Measurements from ENCODE around the gene KCNH5. TPM values are rescaled to one million over a fixed set of nuclear protein-coding genes. Genes with fewer than 3 reads are reported as not detected.

The KCNH5 gene
- total RNA-seq, 1 experiment from 2014 or later: 1.4 TPM

DNA sequence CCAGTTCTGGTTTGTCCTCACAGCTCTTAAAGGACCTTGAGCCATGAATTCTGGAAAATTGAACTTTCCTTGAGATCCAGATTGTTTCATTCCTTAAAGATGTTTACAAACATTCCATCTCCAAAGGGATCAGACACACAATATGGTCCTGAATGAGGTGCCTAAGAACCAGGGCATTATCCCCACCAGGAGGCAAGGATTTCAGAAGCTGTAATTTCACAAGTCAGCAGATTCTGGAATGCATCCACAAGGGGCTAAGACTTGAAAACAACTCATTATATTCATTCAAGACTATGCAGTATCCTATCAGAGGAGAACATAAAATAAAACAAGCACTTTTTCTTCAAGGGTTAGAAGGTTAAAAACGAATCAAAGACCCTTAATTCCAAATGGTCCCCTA is 15.1 kb downstream of the KCNH5 start (continued):
- TF ChIP-seq, protein P1, sequence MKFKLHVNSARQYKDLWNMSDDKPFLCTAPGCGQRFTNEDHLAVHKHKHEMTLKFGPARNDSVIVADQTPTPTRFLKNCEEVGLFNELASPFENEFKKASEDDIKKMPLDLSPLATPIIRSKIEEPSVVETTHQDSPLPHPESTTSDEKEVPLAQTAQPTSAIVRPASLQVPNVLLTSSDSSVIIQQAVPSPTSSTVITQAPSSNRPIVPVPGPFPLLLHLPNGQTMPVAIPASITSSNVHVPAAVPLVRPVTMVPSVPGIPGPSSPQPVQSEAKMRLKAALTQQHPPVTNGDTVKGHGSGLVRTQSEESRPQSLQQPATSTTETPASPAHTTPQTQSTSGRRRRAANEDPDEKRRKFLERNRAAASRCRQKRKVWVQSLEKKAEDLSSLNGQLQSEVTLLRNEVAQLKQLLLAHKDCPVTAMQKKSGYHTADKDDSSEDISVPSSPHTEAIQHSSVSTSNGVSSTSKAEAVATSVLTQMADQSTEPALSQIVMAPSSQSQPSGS (CRISPR knock-in tag; IDR thresholded peaks at IDR 0.05; ENCODE audit: borderline replicate concordance, low read depth): no peak
- TF ChIP-seq, protein P2, sequence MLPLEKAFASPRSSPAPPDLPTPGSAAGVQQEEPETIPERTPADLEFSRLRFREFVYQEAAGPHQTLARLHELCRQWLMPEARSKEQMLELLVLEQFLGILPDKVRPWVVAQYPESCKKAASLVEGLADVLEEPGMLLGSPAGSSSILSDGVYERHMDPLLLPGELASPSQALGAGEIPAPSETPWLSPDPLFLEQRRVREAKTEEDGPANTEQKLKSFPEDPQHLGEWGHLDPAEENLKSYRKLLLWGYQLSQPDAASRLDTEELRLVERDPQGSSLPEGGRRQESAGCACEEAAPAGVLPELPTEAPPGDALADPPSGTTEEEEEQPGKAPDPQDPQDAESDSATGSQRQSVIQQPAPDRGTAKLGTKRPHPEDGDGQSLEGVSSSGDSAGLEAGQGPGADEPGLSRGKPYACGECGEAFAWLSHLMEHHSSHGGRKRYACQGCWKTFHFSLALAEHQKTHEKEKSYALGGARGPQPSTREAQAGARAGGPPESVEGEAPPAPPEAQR (CRISPR knock-in tag; IDR thresholded peaks at IDR 0.05): no peak
- TF ChIP-seq ESRRA (CRISPR knock-in tag; IDR thresholded peaks at IDR 0.05; ENCODE audit: borderline replicate concordance): no peak
- no peak for TF ChIP-seq PRRX2 (CRISPR knock-in tag; IDR thresholded peaks at IDR 0.05)

DNA sequence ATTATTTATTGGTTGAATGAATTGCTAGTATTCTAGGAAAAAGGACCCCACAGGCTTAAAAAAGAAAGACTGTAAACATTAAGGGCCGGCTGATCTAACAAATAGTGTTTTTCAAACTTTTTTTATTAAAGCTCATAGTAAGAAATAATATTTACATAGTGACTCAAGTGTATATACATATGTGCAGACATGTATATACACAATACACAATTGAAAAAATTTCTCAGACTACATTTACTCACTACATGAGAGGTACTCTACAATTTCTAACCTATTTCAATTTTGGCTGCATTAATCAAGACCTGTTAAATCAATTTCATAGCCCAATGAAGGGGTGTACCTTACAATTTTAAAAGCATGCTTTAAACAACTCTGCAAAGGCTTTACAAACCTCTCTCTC is 17.5 kb downstream of the KCNH5 start:
- Mint-ChIP-seq H3K4me3 (no peak overlapping the region), H3K27ac (no peak overlapping the region), H3K27me3 (ENCODE audit: low read depth) (peaks cover 29% of the 10 kb centered on the region), H3K9me3 (peaks cover 5% of the 10 kb centered on the region), H3K4me1 (no peaks in the 10 kb centered on the region), H3K36me3 (no peaks in the 10 kb centered on the region)
- CTCF ChIA-PET: no interaction called here
- POLR2A ChIA-PET: no interaction called here
- no peak for TF ChIP-seq ELF4 (CRISPR knock-in tag; IDR thresholded peaks at IDR 0.05; ENCODE audit: low read depth)
- TF ChIP-seq NFATC4 (CRISPR knock-in tag; IDR thresholded peaks at IDR 0.05): no peak
- TF ChIP-seq, protein P3, sequence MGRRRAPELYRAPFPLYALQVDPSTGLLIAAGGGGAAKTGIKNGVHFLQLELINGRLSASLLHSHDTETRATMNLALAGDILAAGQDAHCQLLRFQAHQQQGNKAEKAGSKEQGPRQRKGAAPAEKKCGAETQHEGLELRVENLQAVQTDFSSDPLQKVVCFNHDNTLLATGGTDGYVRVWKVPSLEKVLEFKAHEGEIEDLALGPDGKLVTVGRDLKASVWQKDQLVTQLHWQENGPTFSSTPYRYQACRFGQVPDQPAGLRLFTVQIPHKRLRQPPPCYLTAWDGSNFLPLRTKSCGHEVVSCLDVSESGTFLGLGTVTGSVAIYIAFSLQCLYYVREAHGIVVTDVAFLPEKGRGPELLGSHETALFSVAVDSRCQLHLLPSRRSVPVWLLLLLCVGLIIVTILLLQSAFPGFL (CRISPR knock-in tag; IDR thresholded peaks at IDR 0.05; ENCODE audit: borderline replicate concordance): no peak
- TF ChIP-seq CREB1 (CRISPR knock-in tag; IDR thresholded peaks at IDR 0.05): no peak
- TF ChIP-seq, protein P4, sequence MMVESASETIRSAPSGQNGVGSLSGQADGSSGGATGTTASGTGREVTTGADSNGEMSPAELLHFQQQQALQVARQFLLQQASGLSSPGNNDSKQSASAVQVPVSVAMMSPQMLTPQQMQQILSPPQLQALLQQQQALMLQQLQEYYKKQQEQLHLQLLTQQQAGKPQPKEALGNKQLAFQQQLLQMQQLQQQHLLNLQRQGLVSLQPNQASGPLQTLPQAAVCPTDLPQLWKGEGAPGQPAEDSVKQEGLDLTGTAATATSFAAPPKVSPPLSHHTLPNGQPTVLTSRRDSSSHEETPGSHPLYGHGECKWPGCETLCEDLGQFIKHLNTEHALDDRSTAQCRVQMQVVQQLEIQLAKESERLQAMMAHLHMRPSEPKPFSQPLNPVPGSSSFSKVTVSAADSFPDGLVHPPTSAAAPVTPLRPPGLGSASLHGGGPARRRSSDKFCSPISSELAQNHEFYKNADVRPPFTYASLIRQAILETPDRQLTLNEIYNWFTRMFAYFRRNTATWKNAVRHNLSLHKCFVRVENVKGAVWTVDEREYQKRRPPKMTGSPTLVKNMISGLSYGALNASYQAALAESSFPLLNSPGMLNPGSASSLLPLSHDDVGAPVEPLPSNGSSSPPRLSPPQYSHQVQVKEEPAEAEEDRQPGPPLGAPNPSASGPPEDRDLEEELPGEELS (CRISPR knock-in tag; IDR thresholded peaks at IDR 0.05): no peak
- no peak for TF ChIP-seq ZNF671 (CRISPR knock-in tag; IDR thresholded peaks at IDR 0.05)
- TF ChIP-seq, protein P5, sequence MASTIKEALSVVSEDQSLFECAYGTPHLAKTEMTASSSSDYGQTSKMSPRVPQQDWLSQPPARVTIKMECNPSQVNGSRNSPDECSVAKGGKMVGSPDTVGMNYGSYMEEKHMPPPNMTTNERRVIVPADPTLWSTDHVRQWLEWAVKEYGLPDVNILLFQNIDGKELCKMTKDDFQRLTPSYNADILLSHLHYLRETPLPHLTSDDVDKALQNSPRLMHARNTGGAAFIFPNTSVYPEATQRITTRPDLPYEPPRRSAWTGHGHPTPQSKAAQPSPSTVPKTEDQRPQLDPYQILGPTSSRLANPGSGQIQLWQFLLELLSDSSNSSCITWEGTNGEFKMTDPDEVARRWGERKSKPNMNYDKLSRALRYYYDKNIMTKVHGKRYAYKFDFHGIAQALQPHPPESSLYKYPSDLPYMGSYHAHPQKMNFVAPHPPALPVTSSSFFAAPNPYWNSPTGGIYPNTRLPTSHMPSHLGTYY (CRISPR knock-in tag; IDR thresholded peaks at IDR 0.05): no peak
- TF ChIP-seq FOXJ3 (CRISPR knock-in tag; IDR thresholded peaks at IDR 0.05; ENCODE audit: borderline replicate concordance): no peak
- TF ChIP-seq, protein P6, sequence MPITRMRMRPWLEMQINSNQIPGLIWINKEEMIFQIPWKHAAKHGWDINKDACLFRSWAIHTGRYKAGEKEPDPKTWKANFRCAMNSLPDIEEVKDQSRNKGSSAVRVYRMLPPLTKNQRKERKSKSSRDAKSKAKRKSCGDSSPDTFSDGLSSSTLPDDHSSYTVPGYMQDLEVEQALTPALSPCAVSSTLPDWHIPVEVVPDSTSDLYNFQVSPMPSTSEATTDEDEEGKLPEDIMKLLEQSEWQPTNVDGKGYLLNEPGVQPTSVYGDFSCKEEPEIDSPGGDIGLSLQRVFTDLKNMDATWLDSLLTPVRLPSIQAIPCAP (CRISPR knock-in tag; IDR thresholded peaks at IDR 0.05): no peak
- TF ChIP-seq, protein P7, sequence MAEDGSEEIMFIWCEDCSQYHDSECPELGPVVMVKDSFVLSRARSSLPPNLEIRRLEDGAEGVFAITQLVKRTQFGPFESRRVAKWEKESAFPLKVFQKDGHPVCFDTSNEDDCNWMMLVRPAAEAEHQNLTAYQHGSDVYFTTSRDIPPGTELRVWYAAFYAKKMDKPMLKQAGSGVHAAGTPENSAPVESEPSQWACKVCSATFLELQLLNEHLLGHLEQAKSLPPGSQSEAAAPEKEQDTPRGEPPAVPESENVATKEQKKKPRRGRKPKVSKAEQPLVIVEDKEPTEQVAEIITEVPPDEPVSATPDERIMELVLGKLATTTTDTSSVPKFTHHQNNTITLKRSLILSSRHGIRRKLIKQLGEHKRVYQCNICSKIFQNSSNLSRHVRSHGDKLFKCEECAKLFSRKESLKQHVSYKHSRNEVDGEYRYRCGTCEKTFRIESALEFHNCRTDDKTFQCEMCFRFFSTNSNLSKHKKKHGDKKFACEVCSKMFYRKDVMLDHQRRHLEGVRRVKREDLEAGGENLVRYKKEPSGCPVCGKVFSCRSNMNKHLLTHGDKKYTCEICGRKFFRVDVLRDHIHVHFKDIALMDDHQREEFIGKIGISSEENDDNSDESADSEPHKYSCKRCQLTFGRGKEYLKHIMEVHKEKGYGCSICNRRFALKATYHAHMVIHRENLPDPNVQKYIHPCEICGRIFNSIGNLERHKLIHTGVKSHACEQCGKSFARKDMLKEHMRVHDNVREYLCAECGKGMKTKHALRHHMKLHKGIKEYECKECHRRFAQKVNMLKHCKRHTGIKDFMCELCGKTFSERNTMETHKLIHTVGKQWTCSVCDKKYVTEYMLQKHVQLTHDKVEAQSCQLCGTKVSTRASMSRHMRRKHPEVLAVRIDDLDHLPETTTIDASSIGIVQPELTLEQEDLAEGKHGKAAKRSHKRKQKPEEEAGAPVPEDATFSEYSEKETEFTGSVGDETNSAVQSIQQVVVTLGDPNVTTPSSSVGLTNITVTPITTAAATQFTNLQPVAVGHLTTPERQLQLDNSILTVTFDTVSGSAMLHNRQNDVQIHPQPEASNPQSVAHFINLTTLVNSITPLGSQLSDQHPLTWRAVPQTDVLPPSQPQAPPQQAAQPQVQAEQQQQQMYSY (CRISPR knock-in tag; IDR thresholded peaks at IDR 0.05): no peak
- TF ChIP-seq, protein P8, sequence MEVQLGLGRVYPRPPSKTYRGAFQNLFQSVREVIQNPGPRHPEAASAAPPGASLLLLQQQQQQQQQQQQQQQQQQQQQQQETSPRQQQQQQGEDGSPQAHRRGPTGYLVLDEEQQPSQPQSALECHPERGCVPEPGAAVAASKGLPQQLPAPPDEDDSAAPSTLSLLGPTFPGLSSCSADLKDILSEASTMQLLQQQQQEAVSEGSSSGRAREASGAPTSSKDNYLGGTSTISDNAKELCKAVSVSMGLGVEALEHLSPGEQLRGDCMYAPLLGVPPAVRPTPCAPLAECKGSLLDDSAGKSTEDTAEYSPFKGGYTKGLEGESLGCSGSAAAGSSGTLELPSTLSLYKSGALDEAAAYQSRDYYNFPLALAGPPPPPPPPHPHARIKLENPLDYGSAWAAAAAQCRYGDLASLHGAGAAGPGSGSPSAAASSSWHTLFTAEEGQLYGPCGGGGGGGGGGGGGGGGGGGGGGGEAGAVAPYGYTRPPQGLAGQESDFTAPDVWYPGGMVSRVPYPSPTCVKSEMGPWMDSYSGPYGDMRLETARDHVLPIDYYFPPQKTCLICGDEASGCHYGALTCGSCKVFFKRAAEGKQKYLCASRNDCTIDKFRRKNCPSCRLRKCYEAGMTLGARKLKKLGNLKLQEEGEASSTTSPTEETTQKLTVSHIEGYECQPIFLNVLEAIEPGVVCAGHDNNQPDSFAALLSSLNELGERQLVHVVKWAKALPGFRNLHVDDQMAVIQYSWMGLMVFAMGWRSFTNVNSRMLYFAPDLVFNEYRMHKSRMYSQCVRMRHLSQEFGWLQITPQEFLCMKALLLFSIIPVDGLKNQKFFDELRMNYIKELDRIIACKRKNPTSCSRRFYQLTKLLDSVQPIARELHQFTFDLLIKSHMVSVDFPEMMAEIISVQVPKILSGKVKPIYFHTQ (CRISPR knock-in tag; IDR thresholded peaks at IDR 0.05): no peak
- ATAC-seq: no peak
- no peak for DNase-seq (ENCODE audit: low spot score)
